Measurements from ENCODE around the gene ATP5F1B.

The ATP5F1B gene

GRCh38 chr12:56636675-56637540 is 8.9 kb downstream of the ATP5F1B start:
- ChIA-PET POLR2A (interaction anchor here (0.5 to 2.0 kb wide), 17 partner anchors 8 to 295 kb away, joined by 3 to 29 read pairs (median 4); partner anchors contain the start of genes ATP5F1B, NACA, PRIM1 and PTGES3), CTCF (interaction anchor here (0.6 to 4.3 kb wide), 45 partner anchors 9 to 520 kb away, joined by 3 to 49 read pairs (median 5); partner anchors contain the start of genes ATP5F1B, MYL6, NACA and PTGES3)
- TF ChIP-seq CTCF (IDR thresholded peaks at IDR 0.05; ENCODE audit: control extremely low read depth, extremely low read depth, low read depth, missing control alignments): peak; percentile 90
- DNase-seq (ENCODE audit: extremely low spot score): peak; percentile 90

GRCh38 chr12:56635806-56636674 is 9.7 kb downstream of the ATP5F1B start:
- ChIA-PET CTCF (interaction anchor here (0.8 to 4.3 kb wide), 39 partner anchors 8 to 519 kb away, joined by 3 to 49 read pairs (median 5); partner anchors contain the start of genes ATP5F1B, PTGES3, RBMS2 and RPL41), POLR2A (interaction anchor here (0.5 to 2.0 kb wide), 14 partner anchors 7 to 277 kb away, joined by 3 to 29 read pairs (median 4); partner anchors contain the start of genes ATP5F1B, PRIM1, PTGES3 and STAT2)
- TF ChIP-seq CTCF (IDR thresholded peaks at IDR 0.05; ENCODE audit: control extremely low read depth, extremely low read depth, low read depth, missing control alignments): no peak
- DNase-seq (ENCODE audit: extremely low spot score): peak; percentile 83

- DNase-seq (ENCODE audit: extremely low spot score): peak; percentile 79
- POLR2A ChIA-PET: interaction anchor here (0.5 to 2.0 kb wide), 7 partner anchors 10 to 465 kb away, joined by 3 to 29 read pairs (median 4); partner anchors contain the start of genes ATP5F1B and STAT2
- peak; percentile 45 for TF ChIP-seq CTCF (IDR thresholded peaks at IDR 0.05; ENCODE audit: control extremely low read depth, extremely low read depth, low read depth, missing control alignments)
- CTCF ChIA-PET: interaction anchor here (1.2 to 4.3 kb wide), 12 partner anchors 12 to 477 kb away, joined by 4 to 49 read pairs (median 12); partner anchors contain the start of genes ATP5F1B and STAT6
Observed at GRCh38 chr12:56634837-56635791, 10.7 kb downstream of the ATP5F1B start.

- CTCF ChIA-PET: interaction anchor here (1.1 to 4.2 kb wide), 6 partner anchors 7 to 477 kb away, joined by 3 to 44 read pairs (median 9); partner anchors contain the start of gene STAT6
- no peak for TF ChIP-seq CTCF (IDR thresholded peaks at IDR 0.05; ENCODE audit: control extremely low read depth, extremely low read depth, low read depth, missing control alignments)
- POLR2A ChIA-PET: interaction anchor here (1.1 to 1.5 kb wide), 2 partner anchors 11 to 274 kb away, joined by 3 read pairs; partner anchors contain the start of genes ATP5F1B and STAT2
- no peak for DNase-seq (ENCODE audit: extremely low spot score)
Observed at GRCh38 chr12:56634242-56634836, 11.4 kb downstream of the ATP5F1B start.

GRCh38 chr12:56633468-56634241 is 12.1 kb downstream of the ATP5F1B start:
- no peak for DNase-seq (ENCODE audit: extremely low spot score)
- ChIA-PET CTCF (interaction anchor here (1.1 to 4.2 kb wide), 5 partner anchors 8 to 478 kb away, joined by 3 to 44 read pairs (median 3); partner anchors contain the start of gene STAT6), POLR2A (interaction anchor here (1.5 kb wide), 1 partner anchor 12 kb away, joined by 3 read pairs; the partner anchor contains the start of gene ATP5F1B)
- TF ChIP-seq CTCF (IDR thresholded peaks at IDR 0.05; ENCODE audit: control extremely low read depth, extremely low read depth, low read depth, missing control alignments): no peak

Data from GM10248 (cell line).